ENCODE data around the gene ANXA6. TPM values are rescaled to one million over a fixed set of nuclear protein-coding genes. Genes with fewer than 3 reads are reported as not detected.

ANXA6 gene
- total RNA-seq, 1 donor from 2014 or later, result 123 TPM

DNA sequence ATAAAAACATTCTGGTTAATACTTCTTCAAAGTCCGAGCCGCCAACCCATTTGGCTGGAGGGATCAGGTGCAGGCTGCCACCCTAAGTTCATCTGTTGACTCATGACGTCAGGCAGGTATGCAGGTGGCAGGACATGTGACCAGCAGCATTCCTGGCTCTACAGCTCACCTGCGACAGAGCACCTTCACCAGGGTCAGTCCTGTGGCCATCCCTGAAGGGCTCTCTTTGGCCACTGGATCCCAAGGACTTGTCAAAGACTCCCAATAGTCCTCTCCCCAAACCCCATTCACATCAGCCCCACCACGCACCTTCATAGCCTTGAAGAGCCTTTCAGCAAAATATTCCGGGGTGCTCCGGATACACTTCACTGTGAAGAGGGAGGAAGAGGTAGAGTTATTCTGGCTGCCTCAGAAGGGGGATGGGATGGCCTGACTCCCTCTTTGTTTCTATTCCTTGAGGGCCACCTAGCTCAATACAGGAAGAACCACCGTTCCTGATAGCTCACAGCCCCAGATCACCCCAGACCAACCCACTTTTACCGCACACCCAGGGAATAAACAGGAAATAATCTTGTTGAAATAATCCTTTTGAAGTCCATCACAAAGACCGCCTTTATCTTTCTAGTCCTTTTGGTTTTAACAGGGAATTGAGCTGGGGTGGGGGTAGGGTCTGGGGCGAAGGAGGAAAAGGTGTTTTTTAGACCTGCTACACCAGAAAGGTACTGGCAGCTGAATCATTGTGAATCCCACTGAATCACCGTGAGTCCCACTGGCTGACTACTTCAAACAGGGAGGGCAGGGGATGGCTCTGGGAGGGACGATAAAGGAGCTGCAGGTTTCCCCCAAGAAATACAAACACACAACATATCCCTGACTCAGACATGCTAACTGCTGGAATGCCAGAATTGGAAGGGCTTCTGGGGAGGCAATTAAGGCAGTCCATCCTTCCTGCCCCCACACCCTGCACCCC, 26.4 kb downstream of the ANXA6 start:
- no peak for DNase-seq (ENCODE audit: low spot score)

DNA sequence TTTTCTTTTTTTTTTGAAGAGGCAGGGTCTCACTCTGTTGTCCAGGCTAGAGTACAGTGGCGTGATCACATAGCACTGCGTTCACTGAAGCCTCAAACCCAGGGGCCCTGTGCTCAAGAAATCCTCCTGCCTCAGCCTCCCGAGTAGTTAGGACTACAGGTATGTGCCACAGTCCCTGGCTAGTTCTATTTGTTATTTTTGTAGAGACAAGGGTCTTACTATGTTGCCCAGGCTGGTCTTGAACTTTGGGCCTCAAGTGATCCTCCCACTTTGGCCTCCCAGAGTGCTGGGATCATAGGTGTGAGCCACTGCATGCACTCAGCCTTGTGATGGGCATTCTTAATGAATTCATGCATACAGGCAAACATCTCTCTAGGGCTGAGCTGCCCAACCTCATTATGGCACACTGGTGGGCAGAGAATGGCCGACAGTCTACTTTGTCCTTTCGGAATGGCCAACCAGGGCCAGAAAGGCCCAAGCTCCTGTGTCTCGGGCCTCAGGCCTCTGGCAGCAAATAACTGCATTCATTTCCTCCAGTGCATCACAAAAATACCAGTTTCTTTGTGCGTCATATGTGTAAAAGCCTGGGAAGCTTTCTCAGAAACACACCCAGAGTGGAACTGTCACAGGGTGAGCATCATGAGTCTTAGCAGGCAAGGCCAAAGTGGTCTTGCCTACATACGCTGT, 27.2 kb downstream of the ANXA6 start:
- DNase-seq (ENCODE audit: low spot score), result no peak

DNA sequence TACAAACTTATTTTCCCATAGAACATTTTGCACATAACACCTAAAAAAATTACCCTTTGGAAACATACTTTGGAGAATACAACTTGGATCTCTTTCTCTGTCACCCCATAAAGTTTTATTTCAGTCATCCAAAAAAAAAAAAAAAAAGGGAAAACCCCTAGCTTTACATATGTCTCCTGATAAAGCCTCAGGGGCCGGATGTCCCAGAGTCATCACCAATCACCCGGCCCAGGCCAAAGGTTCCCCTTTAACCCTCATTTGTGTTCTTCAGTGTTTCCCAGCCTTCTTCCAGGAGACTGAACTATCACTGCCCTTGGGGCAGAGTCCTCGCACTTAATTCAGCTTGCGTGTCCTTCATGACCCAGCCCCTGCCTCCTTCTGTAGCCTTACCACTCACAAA, 28.8 kb downstream of the ANXA6 start:
- DNase-seq (ENCODE audit: low spot score), result no peak

DNA sequence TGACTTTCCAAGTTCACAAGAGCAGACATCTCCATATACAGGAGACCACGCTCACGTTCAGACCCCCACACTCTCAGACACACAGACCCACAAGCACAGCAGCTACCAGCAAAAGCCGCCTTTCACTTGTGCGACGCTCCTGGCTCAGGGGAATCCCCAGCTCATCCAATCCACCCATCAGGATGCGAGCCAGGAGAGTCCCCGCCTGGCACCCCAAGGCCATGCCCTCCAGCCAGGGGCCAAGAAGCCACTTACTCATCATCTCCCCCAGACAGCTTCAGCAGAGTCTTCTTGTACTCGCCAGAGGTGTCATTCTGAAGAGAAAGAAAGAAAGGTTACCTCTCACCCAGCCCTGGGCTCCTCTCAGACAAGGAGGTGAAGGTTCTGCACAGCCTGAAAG, 29.7 kb downstream of the ANXA6 start:
- no peak for DNase-seq (ENCODE audit: low spot score)

DNA sequence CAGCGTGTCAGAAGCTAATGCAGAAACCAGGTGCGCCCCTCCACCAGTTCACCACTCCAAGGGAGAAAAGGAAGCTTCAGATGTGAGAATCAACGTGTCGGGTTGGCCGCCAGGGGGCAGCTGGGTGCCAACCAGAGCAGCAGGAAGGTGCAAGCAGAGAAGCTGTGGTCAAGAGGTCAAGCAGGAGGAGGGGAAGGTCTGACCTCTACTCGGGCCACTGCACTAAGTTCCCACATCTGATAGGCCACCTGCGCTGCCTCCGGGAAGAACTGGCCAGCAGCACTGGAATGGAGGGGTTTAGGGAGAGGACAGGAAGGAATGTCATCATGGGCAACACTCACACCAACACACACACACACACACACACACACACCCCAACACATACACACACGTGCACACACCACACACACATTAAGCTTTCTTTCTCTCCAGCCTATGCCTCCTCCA, 31.4 kb downstream of the ANXA6 start:
- peak; percentile 76 for DNase-seq (ENCODE audit: low spot score)

DNA sequence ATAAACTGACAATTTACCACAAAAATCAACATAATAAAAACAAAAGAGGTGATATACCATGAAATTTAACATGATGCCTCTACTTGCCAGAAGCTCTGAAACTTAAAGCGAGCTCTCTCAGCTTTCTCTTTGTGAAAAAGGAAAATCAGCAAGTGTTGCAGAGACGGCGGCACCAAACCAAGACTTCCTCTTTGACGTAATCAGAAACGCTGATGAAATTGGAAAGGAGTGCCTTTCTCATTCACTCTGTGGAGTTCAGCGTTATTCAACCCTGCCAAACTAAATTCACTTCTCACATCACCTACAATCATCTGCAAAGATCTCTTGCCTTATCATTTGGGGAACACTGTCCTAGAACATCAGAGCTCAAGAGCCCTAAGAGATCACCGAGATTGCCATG, 32.2 kb downstream of the ANXA6 start:
- DNase-seq (ENCODE audit: low spot score), result no peak

DNA sequence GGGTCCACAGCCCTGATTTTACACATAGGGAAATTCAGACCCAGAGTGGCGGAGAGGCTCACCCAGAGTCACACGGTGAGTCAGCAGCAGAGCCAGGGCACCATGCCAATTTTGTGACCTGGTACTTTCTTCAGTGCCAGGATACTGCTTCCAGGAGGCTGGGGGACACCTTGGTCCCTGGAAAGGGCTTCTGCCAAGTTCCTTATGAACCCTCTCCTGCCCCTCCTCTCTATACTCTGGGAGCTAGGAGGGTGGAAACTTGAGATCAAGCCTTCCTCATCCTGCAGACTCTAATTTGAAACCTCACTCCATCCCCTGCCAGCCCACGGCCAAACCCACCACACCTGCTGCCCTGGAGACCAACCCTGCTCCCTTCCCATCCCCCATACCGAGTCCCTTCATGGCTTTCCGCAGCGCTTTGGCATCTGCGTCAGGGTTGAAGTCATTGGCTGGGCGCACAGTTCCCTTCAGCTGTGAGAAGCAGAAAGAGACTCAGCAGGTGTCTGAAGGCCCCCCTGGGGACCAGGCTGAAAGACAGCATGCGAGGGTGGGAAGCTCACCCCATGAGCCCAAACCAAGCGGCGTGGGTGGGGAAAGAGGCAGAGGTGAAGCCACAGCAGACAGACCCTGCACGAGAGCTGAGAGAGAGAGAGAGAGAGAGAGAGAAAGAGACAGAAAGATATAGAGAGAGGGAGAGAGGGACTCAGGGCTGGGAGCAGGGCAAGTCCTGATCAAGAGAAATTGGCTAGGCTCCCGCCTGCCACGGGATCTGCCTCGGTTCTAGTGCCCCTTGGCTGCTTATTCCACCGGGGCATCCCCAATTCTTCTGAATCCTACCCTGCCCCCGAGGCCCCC, 33.5 kb downstream of the ANXA6 start:
- peak; percentile 75 for DNase-seq (ENCODE audit: low spot score)

DNA sequence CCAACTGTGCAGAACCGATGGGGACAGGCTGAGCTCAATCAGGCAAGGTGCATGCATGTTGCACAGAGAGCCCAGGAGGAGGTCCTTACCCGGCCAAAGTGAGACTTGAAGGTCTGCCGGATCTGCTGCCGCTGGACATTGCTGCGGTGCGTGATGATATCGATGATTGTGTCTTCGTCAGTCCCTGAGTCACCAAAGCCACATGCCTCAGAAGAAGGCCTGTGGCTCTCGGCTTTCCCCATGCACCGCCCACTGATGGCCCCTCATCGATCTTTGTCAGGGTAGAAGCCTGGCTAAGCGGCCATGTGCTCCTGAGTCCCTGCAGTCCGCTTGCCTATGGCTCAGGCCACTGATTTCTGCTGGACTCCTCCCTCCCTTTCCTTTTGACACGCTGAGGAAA, 34.8 kb downstream of the ANXA6 start:
- no peak for DNase-seq (ENCODE audit: low spot score)

DNA sequence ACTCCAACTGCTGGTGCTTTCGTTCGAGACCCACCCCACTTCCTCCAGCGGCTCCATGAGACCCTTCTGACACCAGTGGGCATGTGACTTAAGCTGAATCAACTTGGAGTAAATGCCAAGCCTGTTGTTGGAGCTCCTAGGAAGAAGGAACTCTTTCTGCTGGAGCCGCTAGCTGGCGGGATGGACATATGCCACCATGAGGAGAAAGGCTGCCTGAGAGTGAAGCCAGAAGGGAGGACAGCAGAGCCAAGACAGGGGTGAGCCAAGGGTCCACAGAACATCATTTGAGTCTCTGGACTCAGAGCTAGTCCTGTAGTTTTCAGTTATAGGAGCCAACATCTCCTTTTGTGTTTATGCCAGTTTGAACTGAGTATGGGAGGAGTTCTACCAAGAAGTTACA, 35.9 kb downstream of the ANXA6 start:
- DNase-seq (ENCODE audit: low spot score), result no peak

DNA sequence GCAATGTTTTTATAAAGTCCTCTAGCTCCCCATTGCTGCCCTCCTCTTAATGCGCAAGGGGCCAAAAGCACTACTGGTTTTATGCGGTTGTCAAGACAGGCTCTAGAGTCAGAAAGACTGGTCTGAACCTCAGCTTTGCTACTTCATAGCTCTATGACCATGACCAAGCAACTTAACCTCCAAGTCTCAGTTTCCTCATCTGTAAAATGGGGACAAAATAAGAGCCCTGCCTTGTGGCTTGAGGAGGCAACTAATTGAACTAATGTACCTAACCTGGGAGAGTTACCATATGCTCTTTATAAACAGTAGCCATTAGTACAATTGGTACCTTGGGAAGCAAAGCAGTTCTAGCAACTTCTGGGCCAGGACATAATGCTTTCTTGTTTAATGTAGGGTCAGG, 36.5 kb downstream of the ANXA6 start:
- no peak for DNase-seq (ENCODE audit: low spot score)

DNA sequence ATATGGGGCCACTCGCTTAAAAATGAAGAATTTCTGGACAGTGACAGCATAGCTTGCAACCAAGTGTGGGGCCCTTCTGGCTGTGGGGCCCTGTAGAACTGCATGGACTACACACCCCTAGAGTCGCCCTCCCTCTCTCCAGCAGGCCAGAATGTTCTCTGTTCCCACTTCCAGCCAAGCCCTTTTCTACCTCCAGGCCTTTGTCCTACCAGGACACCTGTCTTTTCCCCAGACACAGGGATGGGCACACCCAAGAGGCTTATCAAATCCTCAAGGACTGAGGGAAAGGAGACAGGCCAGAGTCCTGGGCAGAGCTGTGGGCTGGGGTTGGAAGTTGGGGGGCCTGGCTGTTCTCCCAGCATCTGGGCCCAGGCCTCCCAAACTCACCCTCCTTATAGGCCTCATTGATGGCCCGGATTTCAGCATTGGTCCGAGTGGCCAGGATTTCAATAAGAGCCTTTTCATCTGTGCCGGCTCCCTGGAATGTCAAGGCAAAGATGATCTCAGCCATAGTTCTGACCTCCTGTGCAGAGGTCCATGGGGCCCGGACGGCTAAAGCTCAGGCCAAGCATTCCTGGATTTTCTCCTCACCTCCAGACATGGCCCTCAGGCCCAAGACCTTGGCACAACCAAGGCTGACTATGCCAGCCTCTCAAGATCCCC, 38.5 kb downstream of the ANXA6 start:
- no peak for DNase-seq (ENCODE audit: low spot score)

DNA sequence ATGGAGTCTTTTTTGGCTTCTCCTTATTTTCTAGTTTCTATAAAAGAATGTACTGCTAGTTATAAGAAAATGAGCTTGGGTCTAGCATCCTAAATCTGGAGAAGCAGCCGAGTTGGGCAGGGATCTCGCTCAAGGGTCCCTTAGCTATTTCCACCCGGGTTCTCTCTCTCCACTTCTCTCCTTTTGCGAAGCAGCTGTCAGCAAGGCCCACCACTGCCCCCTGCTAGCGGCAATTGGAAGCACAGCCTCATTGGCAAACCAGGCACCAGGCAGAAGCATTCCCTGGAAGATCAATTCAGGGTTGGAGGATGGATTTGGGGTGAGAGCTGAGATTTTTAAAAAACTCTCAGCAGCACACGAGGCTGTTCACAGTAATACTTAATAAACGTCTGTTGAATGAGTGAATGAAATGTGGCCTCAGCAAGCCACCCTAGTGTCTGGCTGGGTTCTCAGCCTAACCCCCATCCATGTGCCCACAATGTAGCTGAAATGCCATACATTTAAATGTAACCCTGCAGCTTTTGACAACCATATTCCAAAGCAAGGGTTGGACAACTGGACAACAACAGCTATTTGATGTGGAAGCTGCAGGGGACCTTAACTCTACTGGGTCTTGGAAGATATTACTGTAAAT, 42.2 kb downstream of the ANXA6 start:
- peak; percentile 84 for DNase-seq (ENCODE audit: low spot score)

DNA sequence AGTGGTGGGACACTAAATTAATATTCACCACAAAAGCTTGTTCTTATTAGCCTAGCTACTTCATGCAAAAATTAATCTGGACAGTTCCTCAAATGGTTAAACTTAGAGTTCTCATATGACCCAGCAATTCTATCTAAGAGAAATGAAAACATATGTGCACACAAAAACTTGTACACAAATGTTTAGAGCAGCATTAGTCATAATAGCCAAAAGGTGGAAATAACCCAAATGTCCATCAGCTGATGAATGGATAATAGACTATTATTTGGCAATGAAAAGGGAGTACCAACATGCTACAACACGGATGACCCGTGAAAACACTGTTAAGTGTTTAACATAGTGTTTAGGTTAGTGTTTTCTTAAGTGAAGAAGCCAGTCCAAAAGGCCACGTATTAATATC, 43.9 kb downstream of the ANXA6 start:
- no peak for DNase-seq (ENCODE audit: low spot score)

DNA sequence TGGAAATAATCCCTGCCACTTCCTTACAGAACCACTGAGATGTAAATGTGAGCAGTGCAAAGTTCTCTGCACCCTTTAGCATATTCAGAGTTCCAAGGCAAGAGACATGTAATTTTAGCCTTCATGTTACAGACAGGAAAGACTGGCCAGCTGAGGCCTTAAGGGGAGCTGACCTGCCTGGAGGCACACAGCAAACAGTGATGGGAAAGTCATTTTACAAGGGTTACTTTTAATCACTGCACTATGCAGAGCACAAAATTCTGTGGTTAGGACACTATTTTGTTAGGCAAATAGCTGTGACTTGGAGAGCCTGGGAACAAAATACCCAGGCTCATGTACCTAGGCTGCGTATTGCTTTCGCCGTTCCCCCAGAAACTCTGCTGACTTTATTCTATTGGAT, 46.6 kb downstream of the ANXA6 start:
- no peak for DNase-seq (ENCODE audit: low spot score)

DNA sequence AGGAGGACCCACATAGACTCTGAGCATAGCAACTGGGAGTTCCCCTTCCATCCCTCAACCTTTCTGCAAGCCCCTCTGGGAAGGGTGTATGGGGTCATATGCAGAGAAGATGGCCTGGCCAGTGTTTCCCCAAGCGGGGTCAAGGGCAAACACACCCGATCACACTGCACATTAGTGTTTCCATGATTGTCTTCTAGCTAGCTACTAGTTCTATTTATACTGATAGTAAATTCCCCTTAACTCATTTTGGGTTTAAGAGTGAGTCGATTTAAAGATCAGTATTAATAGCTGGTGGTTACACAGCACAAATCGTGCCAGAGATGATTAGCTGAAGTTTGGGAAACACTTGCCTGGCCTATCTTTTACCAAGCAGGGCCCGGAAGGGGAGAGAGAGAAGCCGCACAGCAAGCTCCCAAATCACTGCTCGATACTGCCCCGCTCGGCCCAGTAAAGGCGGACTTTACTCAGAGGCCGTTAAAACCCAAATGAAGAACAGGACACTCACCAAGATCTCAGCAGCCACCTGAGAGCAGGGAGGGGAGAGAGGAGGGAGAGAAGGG, 47.4 kb downstream of the ANXA6 start:
- no peak for DNase-seq (ENCODE audit: low spot score)

DNA sequence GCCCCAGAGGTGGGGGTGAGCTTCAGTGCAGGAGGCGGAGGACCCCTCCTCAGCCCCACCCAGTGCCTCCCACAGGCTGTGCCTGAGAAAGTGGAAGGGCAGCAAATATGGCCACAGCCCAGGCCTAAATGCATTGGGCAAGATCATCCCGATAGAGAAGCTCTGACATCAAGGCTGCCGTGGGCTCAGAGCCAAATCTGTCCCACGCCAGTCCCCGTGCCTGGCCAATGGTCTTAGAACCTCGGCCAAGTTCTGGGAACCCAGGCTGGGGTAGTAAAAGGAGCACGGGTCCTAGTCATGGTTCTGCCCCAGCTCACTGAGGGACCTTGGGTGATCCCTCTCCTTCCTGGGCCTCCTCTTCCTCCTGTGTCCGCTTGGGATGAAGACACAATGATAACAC, 49.0 kb downstream of the ANXA6 start:
- DNase-seq (ENCODE audit: low spot score), result no peak

DNA sequence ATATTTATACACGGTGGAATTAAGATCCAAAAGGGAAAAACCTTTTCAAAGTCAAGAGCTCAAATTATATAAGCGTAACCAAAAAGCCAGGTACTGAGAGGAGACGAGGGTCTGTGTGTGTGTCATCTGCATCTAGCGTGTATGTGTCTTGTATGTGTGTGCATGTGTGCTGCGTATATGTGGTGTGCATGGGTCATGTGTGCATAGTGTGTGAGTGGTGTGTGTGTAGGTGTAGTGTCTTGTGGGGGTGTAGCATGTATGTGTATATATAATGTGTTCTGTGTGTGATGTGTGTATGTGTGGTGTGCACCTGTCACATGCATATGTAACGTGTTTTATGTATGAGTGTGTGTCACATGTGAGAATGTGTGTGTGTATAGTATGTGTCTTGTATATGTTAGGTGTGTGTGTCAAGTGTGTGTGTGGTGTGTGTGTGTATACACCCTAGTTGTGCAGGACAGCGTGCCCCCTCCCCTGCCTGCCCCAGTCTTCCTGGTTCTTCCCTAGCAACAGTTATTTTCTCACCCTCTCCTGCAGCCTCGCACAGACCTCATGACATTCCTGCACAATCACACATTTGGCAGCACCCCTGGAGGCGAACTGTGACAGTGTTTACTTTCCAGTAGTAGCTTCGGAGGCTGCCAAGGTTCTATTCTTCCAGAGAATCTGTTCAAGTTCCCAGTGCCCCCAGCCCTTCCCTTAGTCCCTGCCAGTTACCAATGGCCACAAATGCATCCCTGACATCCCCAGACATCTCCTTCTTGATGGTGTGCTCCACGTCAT, 49.6 kb downstream of the ANXA6 start:
- DNase-seq (ENCODE audit: low spot score), result peak; percentile 79

DNA sequence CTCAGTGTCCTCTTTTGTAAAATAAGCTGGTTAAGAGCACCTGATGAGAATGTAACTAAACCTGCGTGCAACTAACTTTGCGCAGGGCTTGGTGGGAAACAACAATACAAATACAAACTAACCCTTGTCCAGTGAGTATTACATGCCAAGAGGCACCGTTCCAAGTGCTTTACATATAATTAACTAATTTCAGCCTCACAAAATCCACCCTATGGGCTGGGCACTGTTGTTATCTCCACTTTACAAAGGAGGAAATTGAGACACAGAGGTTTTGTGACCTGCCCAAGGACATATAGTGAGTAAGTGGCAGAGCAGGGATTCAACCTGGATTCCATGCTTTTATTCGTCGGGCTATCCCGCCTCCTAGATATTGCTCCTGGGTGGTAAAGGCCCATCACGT, 50.5 kb downstream of the ANXA6 start:
- DNase-seq (ENCODE audit: low spot score), result no peak

DNA sequence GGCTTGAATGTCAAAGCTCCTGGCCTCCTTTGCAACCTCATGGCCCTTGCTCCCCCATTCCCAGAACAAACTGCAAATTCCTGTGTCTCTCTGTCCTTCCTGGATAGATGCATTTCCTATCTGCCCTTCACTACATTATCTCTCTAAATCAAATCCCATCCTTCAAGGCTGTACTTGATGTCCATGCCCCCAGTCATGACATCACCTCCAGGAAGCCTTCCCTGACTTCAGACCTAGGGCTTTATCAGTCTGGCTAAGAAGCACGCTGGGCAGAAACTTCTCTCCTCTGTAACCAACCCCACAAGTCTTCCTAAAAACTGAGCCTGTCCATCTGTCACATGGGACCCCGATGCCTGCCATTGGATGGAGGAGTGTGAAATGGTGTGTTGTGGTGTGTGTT, 51.1 kb downstream of the ANXA6 start:
- no peak for DNase-seq (ENCODE audit: low spot score)

DNA sequence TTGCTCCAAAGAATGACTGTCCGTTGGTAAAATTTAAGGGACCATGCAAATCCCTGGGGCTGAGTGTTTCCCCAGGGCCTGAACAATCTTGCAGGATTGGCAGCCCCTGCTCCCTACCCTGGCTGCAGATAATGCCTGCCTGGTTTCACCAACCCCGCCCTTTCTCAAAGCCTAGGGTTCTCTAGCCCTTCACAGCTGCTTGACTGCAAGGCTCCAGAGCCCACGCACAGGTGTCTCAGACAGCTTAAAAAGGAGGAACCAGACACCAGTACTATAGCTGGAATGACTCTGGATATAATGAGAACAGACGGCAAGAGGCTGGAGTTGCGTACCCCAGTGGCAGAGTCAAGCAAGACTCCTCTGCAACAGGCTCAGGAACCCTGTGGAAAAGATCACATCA, 51.5 kb downstream of the ANXA6 start:
- no peak for DNase-seq (ENCODE audit: low spot score)
